Pons (tissue), 1 donor: ENCODE data around the gene TTBK1.

Experiments used
- DNase-seq: peaks from one replicate; pipeline ENCODE4 v3.0.0-alpha.2; 2016; ENCODE audit warnings: low spot score

The TTBK1 gene

GRCh38 chr6:43242908-43243663 is at the start of gene TTBK1:
TSS of gene TTBK1 (plus strand) at chr6:43243481. CDS start at chr6:43246661, 3,180 bp downstream.
- no peak for DNase-seq

GRCh38 chr6:43193929-43194328 is 49.4 kb upstream of the TTBK1 start:
- no peak for DNase-seq

- DNase-seq = no peak
Measured at GRCh38 chr6:43196337-43196736, 46.9 kb upstream of the TTBK1 start.

- no peak for DNase-seq
Measured at GRCh38 chr6:43199912-43200311, 43.4 kb upstream of the TTBK1 start.

DNA sequence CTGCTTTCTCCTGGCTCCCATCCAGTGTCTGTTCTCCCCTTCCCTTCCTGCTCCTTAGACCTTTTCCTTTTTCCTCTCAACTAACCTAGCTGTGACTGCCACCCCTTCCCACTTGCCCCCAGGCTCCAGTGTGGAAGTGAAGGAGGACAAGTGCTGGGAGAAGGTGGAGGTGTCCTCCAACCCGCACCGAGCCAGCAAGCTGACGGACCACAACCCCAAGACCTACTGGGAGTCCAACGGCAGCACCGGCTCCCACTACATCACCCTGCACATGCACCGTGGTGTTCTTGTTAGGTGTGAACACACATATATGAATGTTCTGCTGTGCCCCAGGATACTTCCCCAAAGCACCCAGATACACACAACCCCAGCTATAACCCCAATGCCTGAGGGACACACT is 42.7 kb upstream of the TTBK1 start:
- DNase-seq = no peak

DNA sequence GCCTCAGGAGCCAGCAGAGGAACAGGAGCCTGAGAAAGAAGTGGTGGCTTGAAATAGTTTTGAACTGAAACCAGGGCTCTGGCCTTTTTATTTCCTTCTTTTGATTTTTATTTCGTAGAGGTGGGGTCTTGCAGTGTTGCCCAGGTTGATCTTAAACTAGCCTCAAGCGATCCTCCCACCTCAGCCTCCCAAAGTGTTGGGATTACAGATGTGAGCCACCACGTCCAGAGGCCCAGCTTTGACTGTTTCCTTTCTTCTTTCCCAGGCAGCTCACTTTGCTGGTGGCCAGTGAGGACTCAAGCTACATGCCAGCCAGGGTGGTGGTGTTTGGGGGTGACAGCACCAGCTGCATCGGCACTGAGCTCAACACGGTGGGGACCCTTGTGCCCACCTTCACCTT is 40.8 kb upstream of the TTBK1 start:
- no peak for DNase-seq

- no peak for DNase-seq
Measured at GRCh38 chr6:43203029-43203717, 40.1 kb upstream of the TTBK1 start.

GRCh38 chr6:43203718-43204095 is 39.6 kb upstream of the TTBK1 start:
- no peak for DNase-seq

DNA sequence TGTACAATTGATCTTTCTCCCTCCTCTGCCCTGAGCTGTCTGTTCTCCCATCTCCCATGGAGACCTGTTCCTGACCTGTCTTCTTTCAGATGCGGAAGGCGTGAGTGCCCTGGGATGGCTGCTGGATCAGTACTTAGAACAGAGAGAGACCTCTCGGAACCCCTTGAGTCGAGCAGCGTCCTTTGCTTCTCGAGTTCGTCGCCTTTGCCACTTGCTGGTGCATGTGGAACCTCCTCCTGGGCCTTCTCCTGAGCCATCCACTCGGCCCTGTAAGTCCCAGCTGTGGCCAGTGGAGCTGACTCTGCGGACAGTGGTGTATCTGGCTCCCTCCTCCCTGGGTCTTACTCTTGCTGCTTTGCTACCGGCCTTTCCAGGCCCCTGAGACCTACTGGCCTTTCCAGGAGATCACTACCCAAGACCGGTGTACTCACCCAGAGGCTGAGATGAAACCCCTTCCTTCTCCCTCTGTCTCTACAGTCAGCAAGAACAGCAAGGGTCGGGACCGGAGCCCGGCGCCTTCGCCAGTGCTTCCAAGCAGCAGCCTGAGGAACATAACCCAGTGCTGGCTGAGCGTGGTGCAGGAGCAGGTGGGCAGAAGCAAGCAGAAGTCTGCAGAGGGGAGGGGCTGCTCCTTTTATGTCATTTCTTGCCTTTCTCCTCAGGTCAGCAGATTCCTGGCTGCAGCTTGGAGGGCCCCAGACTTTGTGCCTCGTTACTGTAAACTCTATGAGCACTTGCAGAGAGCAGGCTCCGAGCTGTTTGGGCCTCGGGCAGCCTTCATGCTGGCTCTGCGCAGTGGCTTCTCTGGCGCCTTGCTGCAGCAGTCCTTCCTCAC is 38.8 kb upstream of the TTBK1 start:
- DNase-seq = no peak

GRCh38 chr6:43205849-43206248 is 37.4 kb upstream of the TTBK1 start:
- DNase-seq = no peak

GRCh38 chr6:43207286-43207685 is 36.0 kb upstream of the TTBK1 start:
- DNase-seq = no peak

- DNase-seq = no peak
Measured at GRCh38 chr6:43211955-43212354, 31.3 kb upstream of the TTBK1 start.

DNA sequence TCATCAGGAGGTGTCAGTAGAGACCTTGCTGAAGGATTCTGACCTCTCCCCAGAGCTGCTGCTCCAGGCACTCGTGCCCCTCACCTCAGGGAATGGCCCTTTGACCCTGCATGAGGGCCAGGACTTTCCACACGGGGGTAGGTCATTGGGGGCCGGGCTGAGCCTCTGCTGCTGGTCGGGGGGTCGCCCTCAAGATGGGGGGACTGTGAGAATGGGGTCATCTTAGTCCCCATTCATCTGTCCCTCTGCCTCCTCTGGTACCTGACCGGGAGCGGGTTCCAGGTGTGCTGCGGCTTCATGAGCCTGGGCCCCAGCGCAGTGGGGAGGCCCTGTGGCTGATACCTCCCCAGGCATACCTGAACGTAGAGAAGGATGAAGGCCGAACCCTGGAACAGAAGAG is 29.9 kb upstream of the TTBK1 start:
- no peak for DNase-seq

DNA sequence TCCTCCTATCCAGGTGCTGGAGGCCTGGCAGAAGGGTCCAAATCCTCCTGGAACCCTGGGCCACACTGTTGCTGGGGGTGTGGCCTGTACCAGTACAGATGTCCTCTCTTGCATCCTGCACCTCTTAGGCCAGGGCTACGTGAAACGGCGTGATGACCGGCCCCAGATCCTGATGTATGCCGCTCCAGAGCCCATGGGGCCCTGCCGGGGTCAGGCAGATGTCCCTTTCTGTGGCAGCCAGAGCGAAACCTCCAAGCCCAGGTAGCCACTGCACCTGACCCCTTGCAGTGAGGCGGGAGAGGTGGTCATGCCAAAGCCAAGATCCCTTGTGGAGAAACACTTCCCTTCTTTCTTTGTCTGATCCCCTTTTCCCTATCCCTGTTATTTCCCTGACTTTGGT is 28.2 kb upstream of the TTBK1 start:
- no peak for DNase-seq

DNA sequence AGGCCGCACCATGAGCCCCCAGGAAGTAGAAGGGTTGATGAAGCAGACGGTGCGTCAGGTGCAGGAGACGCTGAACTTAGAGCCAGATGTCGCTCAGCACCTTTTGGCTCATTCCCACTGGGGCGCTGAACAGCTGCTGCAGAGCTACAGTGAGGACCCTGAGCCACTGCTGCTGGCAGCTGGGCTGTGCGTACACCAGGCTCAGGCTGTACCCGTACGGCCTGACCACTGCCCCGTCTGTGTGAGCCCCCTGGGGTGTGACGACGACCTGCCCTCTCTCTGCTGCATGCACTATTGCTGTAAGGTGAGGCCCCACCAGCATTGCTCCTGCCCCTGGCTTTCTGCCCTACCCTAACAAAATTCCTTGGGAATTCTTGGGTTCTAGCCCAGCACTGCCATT is 27.1 kb upstream of the TTBK1 start:
- DNase-seq = no peak

GRCh38 chr6:43217351-43217750 is 25.9 kb upstream of the TTBK1 start:
- no peak for DNase-seq

DNA sequence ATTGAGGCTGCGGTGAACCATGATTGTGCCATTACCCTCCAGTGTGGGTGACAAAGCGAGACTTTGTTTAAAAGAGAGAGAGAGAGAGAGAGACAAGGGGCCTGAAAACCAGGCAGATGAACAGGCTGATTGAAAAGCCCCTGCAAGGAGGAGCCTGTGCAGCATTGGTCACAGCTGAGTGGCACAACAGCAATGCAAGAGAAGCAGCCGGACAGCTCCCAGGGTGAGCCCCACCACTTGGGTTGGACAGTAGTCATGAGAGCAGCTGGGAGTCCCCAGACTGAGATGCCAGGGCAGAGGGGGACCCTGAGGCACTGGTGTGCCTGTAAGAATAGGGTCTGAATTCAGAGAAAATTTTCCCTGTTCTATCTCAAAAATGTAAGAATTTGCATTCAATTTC is 24.2 kb upstream of the TTBK1 start:
- DNase-seq = peak; percentile 21

GRCh38 chr6:43219814-43220213 is 23.5 kb upstream of the TTBK1 start:
- no peak for DNase-seq

DNA sequence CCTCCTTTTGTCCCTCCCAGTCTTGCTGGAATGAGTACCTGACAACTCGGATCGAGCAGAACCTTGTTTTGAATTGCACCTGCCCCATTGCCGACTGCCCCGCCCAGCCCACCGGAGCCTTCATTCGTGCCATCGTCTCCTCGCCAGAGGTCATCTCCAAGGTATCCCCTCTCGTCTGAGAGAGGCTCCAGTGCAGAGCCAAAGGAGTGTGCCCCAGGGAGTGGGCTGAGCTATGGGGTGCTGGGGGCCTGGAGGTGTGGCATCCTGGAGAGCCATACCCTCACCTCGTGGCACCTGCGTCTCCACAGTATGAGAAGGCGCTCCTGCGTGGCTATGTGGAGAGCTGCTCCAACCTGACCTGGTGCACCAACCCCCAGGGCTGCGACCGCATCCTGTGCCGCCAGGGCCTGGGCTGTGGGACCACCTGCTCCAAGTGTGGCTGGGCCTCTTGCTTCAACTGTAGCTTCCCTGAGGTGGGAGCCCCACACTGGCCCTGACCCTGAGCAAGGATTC is 22.8 kb upstream of the TTBK1 start:
- DNase-seq = no peak

DNA sequence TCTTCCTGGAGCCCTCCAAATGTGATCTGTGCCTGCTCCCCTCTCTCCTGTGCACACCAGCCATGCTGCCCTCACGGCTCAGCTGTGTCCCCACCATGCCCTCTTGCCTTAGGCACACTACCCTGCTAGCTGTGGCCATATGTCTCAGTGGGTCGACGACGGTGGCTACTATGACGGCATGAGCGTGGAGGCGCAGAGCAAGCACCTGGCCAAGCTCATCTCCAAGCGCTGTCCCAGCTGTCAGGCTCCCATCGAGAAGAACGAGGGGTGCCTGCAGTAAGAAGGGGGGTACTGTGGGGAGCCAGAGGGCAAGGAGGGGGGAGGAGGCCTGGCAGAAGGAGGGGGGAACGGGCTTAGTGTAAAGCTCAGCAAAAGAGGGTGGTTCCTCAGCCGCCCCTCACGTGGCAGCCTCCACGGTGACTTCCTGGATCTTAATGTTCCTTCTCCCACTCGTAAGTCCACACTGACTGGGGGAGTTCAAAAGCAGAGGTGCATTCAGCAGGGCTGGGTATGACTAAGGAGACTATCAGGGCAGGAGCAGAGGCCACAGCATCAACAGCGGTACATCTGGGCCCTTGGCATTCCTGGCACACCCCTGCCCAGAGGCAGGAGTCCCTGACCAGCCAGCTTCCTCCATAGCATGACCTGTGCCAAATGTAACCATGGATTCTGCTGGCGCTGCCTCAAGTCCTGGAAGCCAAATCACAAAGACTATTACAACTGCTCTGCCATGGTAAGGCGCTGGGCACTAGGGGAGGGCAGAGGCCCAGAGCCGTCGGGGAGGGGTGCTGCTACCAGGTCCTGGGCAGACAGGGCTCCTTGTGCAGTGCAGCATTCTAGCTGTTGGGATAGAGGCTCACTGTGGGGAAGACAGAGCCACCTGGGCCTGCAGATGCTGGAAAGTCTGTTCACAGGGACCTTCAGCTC is 22.0 kb upstream of the TTBK1 start:
- peak; percentile 26 for DNase-seq

- DNase-seq = no peak
Measured at GRCh38 chr6:43222418-43223059, 20.7 kb upstream of the TTBK1 start.
